Hematopoietic multipotent progenitor cell treated with erythropoietin and hydrocortisone succinate and interleukin-3 and kit ligand, for 8 days (in vitro differentiated cells): ENCODE data around the gene LSM5.

Source experiments
- DNase-seq: peaks from one replicate; pipeline ENCODE4 v3.0.0-alpha.2; 2015

The LSM5 gene

GRCh38 chr7:32490127-32490796 lies at the start of gene LSM5:
TSS of gene LSM5 (minus strand) at chr7:32490380. CDS start at chr7:32490365, 15 bp downstream.
- peak; percentile 96 for DNase-seq

DNA sequence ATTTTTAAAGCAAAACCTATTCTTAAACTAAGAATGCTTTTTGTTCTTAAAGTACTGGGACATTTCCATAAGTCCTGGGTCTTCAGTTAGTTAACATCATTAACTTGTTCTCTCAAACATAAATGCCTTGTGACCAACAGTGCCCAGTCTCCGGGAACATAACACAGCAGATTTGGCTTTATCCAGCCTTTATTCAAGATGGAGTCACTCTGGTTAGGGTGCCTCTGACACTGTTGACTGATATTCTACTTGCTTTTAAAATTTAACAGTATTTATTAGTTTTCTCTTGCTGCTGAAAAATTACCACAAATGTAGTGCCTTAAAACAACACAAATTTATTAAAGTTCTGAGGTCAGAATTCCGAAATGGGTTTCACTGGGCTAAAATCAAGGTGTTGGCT lies 49.2 kb upstream of the LSM5 start:
- no peak for DNase-seq

DNA sequence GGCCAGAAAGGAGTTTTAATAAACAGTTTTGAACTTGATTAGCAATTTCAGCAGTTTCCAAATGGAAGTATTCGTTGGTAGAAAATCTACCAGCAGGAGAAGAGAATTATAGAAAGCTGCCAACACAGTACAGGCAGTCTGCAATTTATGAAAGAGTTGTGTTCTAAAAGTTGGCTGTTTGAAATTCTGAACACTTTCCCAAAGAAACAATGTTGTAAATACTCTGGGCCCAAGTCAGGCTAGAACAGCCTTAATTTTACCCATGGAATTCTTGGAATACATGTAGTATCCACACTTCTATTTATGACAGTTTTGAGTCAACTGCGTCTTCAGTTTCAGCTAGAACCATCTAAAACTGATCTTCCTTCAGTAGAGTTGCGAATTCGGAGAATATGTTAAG lies 47.6 kb upstream of the LSM5 start:
- no peak for DNase-seq

DNA sequence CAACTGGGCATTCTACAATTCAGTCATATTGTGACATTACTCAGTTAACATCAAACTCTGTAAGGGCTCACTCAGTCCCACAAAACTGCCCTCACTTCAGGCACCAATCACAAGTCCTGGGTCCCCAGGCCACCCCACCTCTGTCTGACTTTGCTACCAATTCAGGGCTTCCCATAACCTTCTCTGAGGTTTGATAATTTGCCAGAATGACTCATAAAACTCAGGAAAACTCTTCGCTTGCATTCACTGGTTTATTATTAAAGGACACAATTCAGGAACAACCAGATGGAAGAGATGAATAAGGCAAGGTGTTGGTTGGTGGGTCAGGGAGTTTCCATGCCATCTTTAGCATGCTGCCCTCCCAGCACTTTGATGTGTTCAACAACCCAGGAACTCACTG lies 46.4 kb upstream of the LSM5 start:
- DNase-seq: no peak

GRCh38 chr7:32536016-32536415 lies 45.8 kb upstream of the LSM5 start:
- DNase-seq: no peak

DNA sequence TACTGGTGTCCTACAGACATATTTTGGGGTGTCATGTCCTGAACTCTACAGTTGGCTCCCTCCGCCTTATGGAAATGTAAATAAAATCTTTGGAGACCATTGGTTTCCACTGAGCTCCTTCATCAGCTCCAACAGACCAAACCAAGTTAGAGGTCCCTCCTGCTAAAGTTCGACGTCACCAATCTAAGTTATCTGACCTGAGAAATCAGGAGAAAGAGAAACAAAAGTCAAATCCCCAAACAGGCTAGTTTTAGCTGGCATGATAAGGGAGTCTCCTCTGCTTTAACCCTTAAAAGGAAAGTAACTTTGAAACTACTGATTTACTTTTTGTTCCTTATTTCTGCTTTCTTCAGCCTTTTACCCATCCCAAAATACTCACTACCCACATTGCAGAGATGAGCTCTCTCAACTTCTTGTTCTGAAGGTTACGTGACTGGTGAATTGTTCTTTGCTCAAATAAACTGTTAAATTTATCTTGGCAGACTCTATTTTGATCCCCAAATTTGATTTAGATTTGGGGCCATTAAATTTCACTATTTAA lies 45.1 kb upstream of the LSM5 start:
- DNase-seq: no peak

DNA sequence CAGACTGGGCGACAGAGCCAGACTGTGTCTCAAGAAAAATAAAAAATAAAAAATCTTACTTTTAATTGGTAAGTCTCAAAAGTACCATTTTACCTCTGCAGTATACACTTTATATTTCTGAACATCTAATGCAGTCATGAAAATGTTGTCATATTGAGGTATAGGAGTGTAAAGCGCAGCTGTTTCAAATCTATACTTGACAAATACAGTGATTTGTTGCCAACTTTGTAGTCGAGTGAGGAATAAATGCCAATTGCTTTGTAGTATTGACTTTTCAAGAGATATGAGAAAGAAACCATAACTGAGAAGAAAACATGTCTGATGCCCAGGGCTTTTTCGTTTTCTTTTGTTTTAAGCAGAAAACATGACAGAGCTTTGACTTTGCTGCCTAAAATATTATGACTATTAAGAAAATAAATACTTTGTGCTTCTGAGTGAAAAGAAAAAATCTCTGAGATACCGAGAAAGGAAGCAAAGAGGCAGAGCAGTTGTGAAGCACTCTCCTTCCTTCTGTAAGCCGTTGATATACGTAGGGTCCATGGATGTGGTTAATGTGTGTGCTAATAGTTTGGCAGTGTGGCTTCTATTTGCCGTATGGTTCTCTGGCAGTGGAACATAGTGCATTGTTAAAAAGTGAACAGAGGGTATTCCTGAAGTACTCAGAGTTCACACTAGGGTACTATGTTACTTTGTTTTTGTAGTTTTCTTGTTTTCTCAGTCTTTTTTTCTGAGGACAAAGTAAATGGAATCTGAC lies 43.3 kb upstream of the LSM5 start:
- DNase-seq: peak; percentile 7

- DNase-seq: no peak
These were observed 42.5 kb upstream of the LSM5 start for GRCh38 chr7:32532716-32533115.

- DNase-seq: no peak
These were observed 41.9 kb upstream of the LSM5 start for GRCh38 chr7:32532086-32532485.

DNA sequence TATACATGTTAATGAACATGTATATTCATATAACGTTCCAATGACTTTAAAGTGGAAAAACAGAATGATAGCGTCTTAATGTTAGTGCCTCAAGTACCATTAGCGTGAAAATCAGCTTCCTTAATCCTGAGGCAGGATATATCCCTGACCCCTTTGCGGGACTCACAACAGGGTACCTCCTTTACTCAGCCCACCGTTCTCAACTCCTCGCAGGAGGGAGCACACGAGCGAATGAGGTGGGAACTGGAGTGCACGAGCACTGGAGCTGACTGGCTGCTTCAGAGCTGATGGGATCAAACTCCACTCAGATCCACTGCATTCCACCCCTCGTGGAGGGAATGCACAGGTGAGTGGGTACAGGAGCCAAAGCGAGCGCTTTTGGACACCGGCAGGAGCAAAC lies 41.2 kb upstream of the LSM5 start:
- DNase-seq: no peak

GRCh38 chr7:32525839-32526238 lies 35.7 kb upstream of the LSM5 start:
- no peak for DNase-seq

GRCh38 chr7:32524631-32525030 lies 34.5 kb upstream of the LSM5 start:
- no peak for DNase-seq

GRCh38 chr7:32522746-32523530 lies 32.8 kb upstream of the LSM5 start:
- no peak for DNase-seq

- no peak for DNase-seq
These were observed 29.6 kb upstream of the LSM5 start for GRCh38 chr7:32519763-32520162.

GRCh38 chr7:32518534-32519140 lies 28.5 kb upstream of the LSM5 start:
- peak; percentile 64 for DNase-seq

DNA sequence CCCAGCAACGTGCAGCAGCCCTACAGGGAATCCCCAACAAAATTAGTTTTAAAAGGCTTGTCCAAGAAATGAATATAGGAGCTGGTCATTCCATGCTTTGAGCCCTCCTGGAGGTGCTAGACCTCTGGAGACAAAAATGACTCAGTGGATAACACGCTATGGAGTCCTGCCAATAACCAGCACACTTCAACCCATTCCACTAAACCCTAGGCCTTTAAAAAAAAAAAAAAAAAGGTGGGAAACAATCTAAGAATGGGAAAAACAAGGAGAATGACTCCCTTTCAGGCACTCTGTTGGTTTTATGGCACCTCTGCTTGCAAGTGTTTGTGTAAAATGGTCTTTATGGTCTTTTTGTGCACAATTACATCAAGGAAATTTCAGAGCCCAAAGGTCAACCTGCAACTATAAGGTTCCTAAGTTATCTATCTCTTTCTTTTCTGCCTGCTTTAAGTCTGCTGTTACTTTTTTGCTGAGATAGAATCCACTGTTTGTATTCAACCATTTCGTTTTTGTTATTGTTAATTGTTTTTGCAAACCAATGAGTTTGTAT lies 26.4 kb upstream of the LSM5 start:
- DNase-seq: no peak

- DNase-seq: no peak
These were observed 25.8 kb upstream of the LSM5 start for GRCh38 chr7:32515890-32516550.

- no peak for DNase-seq
These were observed 23.0 kb upstream of the LSM5 start for GRCh38 chr7:32513210-32513609.

- DNase-seq: no peak
These were observed 21.6 kb upstream of the LSM5 start for GRCh38 chr7:32511791-32512190.

- no peak for DNase-seq
These were observed 17.2 kb upstream of the LSM5 start for GRCh38 chr7:32507414-32507813.

GRCh38 chr7:32506266-32507054 lies 16.3 kb upstream of the LSM5 start:
- DNase-seq: peak; percentile 59
